GM18868 (cell line): Measurements from ENCODE around the gene COX7A2.

Experiments used
- ATAC-seq: cut with Tn5 transposase; IDR thresholded peaks from one replicate; pipeline ENCODE4 v1.9.1; 2021; ENCODE audit warnings: mild to moderate bottlenecking, moderate library complexity; ENCODE audit not compliant: unreplicated experiment

The COX7A2 gene

DNA sequence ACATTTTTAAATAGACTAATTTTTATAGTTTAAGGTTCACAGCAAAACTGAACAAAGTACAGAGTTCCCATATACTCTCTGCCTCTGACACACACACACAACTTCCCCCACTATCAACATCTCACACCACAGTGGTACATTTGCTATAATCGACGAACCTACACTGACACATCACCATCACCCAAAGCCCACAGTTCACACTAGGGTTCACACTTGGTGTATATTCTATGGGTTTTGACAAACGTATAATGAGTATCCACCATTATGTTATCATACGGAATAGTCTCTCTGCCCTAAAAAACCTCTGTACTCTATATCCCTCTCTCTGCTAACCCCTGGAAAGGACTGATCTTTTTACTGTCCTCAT, 25.4 kb upstream of the COX7A2 start:
- peak; percentile 3 for ATAC-seq

DNA sequence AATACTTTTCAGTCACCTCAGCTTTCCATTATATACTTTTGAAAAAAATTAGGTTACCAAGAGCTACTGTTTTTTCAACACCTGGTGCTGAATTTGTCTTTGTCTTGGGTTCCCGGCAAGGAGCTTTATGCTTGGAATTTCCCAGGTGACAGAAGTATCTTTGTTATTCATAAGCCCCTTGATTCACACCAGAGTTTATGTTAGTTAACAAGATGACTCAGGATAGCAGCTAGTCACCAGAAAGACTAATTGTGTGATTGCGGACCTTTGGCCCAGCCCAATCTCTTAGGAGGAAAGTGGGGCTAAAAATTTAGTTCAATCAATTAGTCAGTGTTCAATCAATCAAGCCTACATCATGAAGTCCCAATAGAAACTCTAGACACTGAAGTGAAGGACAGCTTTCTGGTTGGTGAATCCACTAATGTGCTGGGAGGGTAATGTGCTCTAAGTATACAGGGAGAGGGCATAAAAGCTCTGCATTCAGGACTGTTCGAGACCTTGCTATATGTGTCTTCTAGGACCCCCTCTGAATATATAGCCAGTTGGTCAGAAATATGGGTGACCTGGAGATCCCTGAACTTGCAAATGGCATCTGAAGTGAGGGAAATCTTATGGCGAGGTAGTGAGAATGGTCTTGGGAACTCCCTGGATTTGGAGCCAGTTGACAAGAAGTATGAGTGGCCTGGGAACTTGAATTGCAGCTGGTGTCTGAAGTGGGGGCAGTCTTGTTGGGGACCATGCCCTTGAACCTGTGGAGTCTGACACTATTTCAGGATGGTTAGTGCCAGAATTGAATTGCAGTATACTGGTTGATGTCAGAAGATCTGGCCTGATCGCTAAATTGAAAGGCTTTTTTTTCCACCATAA, 24.8 kb upstream of the COX7A2 start:
- ATAC-seq: peak; percentile 52

DNA sequence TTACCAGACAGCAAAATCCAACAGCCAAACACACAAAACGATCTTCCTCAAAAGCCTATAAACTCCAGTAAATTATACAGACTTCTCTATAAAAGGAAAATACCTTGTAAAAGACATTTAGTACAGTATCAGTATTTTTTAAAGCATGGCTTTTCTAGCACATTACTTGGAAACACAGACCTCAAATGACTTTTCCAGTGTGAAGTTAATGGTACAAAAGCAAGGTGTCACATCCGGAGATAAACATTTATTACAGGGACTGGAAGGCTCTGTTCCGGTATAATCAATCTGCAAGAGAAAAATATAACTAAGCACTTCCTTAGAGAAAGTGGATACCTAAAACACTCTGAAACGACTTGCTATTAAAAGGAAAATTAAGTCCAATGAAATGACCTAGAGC, 23.9 kb upstream of the COX7A2 start:
- ATAC-seq: no peak

DNA sequence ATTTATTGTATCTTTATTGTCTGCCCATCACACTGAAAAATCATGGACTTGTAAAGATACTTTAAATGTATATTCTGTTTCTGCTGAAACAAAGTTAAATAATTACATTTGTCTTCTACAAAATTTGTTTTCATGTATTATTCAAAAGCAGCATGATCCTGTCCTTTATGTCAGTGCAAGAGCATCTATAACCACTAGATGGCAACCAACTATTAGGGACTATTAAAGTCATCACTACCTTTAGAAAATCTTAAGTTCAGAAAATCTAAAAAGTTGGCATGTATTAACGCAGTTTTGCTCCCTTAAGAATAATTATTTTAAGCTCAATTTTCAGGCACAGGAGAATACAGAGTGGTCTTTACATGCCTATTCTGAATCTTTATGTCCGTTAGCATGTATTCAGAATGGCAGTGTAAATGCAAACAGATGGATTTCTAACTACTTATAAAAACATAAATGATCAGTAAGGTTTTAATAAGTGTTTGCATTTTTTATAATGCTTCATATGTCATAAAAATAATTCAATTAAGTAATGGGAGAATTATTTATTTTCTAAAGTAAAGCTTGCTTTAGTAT, 23.2 kb upstream of the COX7A2 start:
- ATAC-seq: peak; percentile 59

DNA sequence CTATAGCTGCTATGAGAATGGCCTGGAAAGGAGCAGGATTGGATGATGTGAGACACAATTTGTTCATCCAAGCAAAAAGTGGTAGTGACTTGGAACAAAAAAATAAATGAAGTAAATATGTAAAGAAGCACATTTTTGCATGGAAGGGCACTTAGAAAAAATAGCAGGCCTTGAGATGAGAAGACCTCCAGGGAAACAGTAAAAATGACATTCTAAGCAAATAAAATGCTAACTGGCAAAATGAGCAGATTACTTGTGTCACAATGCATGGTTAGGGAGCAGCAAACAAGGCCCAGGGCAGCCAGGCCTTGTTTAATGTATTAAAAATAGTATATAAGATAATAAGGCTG, 19.8 kb upstream of the COX7A2 start:
- ATAC-seq: no peak

DNA sequence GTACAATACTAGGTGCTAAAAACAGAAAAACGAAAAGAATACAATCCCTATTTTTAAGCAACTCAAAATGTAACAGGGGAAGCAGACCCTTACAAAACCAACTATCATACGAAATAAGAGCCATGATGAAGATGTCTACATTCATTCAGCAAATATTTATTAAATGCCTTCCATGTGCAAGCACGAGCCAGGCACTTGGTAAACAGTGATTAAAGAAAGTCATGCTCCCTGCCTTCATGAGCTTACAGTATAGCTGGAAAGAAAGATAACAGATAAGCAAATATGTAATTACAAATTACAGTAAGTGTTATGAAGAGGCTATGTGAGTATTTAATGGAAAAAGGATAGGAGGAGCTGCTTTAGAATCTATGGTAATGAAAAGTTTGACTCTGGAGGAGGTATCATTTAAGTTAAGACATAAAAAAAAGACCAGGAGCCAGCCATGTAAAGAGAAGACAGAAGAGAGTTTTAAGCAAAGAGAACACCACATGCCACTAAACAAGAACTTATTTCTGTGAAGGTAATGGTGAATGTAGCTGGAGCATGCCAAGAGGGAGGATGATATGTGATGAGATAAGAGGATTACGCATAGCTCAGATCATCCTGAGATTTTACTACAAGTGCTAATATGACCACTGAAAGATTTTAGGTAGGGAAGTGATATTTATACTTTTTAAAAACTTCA, 19.3 kb upstream of the COX7A2 start:
- ATAC-seq: no peak

DNA sequence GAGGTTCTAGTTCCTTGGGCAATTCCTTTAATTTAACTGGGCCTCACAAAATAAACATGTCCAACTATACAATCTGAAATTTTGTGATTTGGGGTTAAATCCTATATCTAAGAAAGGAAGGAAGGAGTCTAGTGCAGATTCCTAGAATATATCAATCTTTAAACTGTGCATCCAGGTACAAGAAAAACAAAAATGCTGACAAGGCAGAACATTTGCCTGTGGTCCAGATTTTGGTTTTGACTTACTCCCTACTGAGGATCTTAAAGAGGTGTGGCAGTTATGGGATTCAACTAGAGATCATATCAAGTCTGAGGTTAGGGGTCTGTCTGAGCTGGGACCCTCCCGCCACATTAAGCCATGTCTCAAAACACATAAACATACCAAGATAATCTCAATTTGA, 17.7 kb upstream of the COX7A2 start:
- ATAC-seq: no peak

DNA sequence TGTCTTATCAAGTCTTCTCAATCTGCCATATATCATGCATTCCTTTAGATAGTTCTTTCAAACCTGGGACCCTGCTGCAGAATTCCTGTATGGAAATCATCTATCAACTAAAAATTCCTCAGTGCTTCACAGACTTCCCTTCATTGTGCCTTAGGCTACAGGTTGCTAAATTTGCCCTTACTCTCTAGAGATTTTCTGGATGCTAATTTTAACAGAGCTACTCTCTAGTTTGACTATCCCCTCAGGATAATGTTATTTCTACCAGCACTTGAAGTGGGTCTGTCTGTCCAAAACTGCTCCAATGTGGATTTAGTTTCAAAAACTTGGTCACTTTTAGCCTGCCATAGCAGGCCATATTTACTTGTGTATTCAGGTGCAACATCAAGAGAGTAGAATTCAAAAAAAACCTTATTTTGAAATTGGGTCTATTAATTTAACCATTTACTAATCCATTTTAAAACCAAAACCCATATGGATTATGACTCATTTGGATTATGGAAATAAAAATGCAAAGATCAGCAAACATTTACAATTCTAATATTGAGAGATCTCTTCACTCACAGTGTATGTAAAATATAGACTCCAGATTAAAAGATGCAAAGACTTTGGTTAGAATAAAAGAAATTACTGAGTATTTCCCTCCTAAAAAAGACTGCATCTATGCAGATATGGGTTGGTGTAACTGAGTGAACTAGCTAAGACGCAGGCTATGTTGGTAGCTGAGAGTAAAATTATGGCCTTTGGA, 13.9 kb upstream of the COX7A2 start:
- no peak for ATAC-seq

DNA sequence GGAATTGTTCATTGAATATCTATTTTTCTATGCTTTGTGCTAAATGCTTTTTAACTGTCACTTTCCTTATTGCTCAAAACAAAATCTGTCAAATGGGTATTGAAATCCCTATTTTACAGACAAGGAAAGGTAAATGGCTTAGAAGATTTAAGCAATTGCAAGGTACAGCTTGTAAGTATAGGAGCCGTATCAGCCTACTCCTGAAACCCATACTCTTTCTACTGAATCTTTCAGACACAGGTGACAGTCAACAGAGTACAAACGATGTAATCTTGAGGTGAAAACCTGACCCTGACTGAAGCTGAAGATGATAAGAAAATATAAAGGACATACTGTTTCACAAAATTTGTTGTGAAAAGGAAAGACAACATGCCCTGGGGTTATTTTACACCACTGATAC, 7.0 kb upstream of the COX7A2 start:
- no peak for ATAC-seq

DNA sequence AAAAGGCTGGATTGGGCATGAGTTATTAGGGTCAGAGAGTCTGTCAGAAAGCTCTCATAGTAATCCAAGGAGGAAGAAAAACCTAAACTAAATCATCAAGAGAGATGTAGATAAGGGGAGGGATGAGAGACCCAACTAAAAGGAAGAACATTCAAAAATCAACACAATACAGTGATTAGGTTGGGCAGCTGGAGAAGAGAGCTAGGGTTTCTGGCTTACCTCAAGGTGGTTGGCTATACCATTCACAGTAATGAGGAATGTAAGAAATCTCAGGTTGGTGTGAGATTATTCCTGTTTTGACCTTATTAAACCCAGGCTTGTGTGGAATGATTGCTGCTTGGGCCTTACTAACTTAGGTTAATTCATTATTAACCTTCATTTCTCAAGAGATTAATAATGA, 6.2 kb upstream of the COX7A2 start:
- ATAC-seq: no peak

DNA sequence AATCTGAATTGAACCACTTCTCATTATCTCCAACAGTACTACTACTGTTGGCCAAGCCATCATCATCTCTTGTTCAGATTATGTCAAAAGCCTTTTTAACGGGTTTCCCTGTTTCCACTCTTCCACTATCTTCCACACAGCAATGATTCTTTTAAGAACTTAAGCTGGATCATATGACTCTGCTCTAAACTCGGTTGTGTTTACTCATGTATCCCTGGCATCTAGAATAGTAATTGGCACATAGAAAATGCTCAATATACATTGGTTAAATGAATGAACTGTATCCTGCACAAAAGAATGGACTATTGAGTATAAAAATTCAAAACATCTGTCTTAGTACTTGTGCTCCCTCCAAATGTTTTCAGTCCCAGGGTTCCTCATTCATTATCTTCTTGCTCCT, 2.8 kb upstream of the COX7A2 start:
- ATAC-seq: no peak

DNA sequence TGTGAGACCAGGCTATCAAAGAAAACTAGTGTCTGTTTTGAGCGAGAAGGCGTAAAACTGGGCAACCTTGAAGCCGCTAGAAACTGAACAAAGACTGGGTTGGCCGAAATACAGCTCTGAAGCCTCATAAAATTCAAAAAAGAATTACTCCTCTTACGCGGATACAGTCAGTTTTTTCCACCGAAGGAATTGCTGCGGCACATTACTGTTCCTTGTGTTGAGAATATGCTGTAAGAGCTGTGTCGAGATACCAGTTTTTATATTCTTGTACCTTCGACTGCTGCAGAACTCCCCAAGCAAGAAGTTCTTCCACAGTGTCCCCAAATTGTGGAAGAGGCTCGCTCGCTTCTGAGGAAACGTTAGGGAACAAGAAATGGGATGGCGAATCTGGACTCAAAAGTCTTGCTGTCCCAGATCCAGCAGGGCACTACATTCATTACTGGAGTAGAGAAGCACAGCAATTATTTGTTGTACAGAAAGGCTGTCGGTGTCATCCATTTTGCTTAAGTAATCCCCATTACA, 523 bp upstream of the COX7A2 start:
- peak; percentile 13 for ATAC-seq

DNA sequence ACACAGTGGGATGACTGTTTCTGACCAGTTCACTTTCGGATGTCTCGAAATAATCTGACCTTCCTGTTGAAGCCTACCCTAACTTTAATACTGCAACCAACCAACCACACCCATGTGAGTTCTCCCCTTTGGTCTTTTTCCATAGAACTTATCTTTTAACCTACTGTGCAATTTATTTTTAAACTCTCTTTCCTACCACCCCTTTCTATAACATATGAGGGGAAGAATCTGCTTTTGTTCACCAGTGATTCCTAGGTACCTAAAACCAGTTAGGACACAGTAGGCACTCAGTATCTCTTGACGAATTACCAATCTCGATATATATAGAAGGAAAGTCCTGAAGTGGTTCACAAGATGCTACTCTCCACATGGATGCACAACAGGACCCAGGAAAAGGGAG, 7.0 kb downstream of the COX7A2 start:
- no peak for ATAC-seq

DNA sequence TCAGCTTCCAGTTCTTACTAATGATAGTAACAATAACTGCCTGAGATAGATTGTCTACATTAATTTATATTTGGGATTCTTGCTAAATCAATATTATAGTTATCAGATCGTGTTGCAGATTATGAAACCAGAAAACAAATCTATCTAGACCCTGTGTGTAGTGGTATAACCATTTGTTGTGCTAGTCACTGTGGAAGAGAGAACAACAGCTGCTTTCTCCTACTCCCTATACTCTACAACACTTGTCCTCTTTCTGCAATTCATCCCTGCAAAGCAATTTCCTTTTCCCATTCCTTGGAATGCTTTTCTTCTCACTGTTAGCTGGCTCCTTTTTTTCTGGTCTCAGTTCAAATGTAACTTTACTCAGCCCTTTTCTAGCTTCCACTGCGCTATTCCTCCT, 8.3 kb downstream of the COX7A2 start:
- ATAC-seq: no peak

DNA sequence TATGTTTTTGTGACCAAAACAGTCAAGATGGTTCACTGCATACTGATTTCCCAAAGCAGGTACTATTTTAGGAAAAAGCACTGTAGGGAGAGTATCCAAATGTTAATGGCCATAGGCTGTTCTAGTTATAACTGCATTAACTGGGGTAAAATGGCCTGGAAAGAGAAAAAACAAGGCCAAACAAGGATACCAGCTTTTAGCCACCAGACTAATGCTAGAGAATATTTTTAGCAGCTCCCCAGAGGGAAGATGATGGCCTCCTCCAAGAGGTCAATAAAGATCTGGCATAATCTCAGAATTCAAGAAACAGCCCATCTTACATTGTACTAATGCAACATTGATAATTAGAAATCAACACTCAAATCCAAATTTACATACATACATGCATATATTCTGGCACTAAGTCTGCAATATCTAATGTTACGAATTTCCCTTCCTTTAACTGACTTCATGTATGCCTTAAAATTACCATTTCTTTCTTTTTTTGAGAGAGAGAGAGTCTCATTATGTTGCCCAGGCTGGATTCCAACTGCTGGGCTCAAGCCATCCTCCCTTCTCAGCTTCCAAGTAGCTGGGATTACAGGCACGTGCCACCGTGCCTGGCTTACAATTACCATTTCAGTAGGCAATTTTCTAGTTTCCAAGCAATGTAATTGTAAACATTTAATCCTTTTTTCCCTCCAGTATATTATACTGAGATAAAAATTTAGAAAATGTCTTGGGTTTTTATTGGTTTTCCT, 9.3 kb downstream of the COX7A2 start:
- ATAC-seq: no peak

DNA sequence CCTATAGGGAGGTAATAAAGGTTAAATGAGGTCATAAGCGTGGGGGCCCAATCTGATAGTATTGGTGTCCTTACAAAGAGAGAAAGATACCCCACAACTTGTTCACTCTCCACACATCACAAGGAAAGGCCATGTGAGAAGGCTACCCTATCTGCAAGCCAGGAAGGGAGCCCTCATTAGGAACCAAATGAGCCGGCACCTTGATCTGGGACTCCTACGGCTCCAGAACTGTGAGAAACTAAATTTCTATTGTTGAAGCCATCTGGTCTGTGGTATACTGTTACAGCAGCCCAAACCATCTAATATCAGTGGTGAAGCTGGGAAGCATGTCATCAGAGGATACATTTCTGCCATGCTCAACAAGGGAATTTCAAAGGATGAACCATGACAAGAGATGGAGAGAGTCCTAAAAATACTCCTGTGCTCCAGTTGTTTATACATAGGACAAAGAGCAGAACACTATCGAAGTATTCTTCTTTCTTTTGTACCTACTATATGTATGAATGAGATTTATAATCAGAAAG, 10.4 kb downstream of the COX7A2 start:
- ATAC-seq: no peak

DNA sequence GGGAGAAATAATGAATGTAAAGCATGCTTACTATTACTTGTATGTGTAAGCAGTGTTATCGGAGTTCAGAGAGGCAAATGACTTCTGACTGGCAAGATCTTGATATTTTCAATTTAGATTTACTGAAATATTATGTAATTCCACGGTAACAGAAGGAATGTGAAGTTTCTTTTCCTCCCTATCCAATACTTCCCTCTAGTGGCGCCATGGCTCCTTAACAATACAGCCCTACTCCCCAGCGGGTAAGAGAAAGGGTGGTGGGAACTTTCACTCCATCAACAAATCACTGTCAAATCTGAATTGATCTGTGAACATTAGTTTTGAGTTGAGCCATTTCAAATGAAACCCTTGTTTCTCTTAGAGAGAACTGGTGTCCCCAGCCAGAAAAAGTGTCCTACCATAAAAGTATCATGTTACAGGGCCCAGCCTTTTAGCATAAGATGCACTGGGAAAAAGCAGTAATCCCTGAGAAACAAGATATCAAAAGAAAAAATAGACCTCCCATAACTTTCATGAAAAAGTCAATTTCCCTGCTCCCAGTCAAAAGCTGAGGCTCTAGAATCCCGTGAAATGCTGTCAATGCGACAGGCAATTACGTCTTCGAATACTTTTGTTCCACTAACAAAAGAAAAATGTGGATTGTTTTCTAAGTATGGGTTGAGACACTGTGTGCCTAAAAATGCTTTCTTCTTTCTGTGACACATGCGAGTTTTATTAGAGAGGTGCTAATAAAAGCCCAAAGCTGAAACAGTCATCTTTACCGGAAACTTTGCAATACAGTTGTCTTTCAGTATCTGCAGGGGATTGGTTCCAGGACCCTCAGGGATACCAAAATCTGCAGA, 12.9 kb downstream of the COX7A2 start:
- ATAC-seq: no peak

DNA sequence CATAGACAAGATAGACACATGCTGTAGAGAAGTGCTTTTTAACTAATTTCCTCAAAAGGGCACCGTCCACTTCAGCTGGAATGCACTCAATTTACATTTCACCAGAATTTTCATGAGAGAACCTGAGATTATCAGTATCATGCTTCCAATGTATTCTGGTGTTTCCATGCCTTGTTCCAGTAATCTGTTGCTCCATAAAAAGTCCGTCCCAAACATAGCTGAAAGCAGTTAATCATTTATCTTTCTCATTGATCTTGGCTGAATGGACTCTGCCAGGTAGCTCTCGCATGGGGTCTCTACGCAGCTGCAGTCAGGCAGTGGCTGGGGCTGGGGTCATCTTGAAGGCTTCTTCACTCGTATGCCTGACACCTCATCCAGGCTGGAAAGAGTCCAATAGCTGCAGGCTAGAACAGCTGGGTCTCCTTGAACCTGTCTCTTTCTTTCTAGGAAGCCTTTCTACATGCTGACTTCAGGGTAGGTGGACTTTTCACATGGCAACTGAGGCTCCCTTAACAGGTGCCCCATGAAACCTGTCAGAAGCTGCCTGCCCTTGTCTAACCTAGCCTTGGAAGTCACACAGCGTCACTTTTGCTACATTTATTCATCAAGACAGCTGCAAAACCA, 19.2 kb downstream of the COX7A2 start:
- no peak for ATAC-seq

DNA sequence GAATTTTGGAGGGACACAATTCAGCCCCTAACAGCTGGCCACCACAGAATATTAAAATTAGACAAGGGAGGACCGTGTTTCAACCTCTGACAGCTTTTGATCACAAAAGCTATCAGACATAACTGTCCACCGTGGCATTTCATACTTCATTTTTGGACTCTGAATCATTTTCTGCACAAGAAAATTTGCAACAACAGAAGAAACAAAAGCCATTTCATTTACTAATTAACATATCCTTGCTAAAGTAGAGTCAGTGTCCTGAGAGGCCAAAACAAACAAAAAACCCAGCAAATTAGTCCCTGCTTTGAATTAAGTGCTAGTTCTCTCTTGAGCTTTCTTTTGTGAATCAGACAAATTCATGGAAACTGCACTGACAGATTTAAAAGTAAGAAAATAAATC, 20.2 kb downstream of the COX7A2 start:
- ATAC-seq: no peak
